HG02943 (cell line): Measurements from ENCODE around the gene HSPA1A.

ENCODE experiments used
- ATAC-seq: cut with Tn5 transposase; IDR thresholded peaks from one replicate; pipeline ENCODE4 v1.9.1; 2021; ENCODE audit warnings: mild to moderate bottlenecking, low read depth, moderate library complexity; ENCODE audit not compliant: unreplicated experiment

Gene HSPA1A

GRCh38 chr6:31815025-31815838 lies at the start of gene HSPA1A, which contains the start of gene HSPA1L:
Gene HSPA1A (plus strand): TSS chr6:31815543. CDS start chr6:31815757, 214 bp downstream.
Gene HSPA1L (minus strand): TSS chr6:31815283. CDS start chr6:31811972, 3,311 bp downstream.
- no peak for ATAC-seq

- ATAC-seq = no peak
Measured at GRCh38 chr6:31765559-31765909, 49.8 kb upstream of the HSPA1A start.

DNA sequence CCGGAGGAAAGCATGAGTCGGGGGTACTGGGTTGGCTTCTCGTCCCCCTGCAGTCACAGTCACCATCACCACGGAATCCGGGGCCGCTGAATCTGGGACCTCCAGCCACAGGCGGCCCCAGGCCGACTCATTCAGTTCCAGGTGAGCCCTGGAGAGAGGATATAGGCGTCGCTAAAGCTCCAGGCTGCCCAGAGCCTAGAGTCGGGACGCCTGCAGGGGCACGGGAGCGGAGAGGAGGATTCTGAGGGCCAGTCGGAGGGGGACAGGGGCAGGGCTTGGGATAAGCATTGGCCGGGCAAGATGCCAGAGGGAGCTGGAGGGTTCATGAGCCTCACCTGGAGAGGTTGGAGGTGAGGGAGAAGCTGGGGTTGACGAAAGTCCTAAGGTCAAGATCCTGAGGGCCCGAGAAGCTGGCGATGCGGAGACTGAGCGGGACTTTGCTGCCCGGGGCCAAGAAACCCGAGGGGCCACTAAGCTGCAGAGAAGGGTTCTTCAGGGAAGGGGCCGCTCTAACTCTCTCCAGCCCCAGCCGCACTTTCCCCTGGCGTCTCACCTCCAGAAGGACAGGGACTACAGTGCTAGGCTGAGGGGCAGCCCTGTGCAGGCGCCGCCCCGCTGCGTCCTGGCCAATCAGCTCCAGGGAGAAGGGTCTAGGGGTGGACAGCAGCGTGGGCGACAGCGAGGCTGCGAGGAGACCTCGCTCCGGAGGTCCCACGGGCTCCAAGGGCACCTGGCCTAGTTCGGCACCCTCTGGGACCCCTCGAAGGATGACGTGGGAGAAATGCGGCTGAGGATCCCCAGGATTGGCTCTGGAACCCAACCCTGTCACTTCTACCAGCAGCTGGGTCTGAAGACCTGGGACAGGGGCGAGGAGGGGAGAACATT lies 49.2 kb upstream of the HSPA1A start:
- ATAC-seq = no peak

GRCh38 chr6:31767096-31767645 lies 48.2 kb upstream of the HSPA1A start:
- no peak for ATAC-seq

DNA sequence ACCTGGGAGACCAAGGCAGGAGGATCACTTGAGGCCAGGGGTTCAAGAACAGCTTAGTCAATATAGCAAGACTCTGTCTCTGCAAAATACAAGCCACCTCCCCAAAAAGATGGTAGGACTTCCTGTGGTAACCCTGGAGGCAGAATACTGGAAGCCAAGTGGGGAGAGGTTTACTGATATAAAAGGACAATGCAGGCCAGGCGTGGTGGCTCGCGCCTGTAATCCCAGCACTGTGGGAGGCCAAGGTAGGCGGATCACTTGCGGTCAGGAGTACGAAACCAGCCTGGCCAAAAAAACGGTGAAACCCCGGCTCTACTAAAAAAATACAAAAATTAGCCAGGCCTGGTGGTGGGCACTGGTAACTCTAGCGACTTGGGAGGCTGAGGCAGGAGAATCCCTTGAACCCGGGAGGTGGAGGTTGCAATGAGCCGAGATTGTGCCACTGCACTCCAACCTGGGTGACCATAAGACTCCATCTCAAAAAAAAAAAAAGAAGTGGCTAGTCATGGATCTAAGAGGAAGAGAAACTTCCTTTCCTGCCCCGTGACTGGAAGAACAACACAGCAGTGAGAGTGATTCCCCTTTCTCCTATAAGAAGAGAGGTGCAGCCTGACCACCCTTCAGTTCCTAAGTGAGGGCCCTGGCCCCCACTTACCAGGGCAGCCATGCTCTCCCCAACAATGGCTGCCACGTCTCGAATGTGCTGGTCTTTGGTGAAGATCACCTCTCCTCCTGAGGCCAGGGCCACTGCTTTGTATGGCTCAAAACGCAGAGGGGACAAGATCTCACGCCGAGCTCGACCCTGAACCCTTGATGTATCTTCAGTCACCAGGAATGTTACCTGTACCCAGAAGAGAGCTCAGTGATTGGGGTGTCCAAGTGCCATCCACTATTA lies 46.7 kb upstream of the HSPA1A start:
- ATAC-seq = no peak

GRCh38 chr6:31769684-31770371 lies 45.5 kb upstream of the HSPA1A start:
- ATAC-seq = no peak

DNA sequence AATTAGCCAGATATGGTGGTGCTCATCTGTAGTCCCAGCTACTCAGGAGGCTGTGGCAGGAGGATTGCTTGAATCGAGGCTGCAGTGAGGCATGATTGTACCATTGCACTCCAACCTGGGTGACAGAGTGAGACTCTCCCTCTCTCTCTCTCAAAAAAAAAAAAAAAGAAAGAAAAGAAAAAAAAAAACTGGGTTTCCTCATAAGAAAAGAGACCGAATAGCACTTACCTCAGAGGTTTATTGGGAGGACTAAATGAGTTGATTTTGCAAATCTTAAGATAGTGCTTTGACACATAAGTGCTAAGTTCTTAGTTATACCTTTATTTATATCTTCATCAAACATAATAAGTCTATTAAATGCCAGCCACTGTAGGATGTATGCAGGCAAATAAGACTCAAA lies 44.5 kb upstream of the HSPA1A start:
- no peak for ATAC-seq

GRCh38 chr6:31771992-31772358 lies 43.4 kb upstream of the HSPA1A start:
- ATAC-seq = no peak

GRCh38 chr6:31775184-31775583 lies 40.2 kb upstream of the HSPA1A start:
- ATAC-seq = no peak

GRCh38 chr6:31775633-31776484 lies 39.5 kb upstream of the HSPA1A start:
- no peak for ATAC-seq

- ATAC-seq = no peak
Measured at GRCh38 chr6:31776485-31776988, 38.8 kb upstream of the HSPA1A start.

DNA sequence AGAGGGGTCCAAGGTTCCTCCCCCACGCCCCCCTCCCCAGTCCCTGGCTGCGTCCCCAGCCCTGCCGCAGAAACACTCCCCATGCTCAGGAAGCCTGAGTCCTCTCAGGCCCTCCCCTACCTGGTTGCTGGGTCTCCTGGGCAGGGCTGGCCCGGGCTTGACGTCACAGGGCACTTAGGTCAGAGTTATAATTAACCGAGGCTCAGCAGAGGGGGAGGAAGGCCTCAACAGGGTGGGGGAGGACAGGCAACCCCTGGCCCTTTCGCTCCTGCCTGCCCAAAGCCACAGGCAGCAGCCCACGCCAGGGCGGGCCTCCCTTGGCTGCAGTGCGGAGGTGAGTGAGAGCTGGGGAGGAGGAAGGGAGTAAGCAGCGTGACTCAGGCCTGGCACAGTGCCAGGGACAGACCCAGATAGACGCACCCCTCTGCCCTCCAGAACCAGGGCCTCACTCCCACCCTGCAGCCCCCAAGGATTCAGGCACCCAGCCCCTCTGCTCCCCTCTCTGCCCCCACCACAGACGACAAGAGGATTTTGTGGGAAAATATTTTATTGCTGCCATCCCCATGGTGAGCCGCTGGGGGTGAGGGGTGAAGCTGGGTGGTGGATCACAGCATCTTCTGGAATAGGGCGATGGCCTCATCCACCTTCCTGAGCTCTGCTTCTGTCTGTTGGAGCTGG lies 38.2 kb upstream of the HSPA1A start, which contains the start of gene VWA7:
Gene VWA7, minus strand, starts transcription at position 340 of the 678 bp plus-strand sequence. CDS start 549 bp downstream, outside the sequence.
- no peak for ATAC-seq

DNA sequence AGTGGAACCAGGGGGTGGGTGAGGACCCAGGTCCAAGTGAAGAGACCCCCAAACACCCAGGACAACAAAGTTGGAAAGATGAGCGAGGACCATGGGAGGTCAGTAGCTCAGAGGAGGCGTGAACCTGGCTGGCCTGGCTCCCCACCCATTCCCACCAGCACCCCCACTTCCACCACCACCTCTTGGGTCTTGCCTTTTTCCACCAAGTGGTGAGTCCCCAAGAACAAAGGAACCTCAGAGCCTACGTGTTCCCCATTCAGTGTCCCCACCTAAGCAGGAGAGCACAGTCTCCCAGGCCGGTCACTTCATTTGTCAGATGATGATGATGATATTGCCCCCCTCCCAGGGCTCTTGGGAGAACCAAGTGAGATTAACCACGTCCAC lies 37.7 kb upstream of the HSPA1A start:
- ATAC-seq = no peak

DNA sequence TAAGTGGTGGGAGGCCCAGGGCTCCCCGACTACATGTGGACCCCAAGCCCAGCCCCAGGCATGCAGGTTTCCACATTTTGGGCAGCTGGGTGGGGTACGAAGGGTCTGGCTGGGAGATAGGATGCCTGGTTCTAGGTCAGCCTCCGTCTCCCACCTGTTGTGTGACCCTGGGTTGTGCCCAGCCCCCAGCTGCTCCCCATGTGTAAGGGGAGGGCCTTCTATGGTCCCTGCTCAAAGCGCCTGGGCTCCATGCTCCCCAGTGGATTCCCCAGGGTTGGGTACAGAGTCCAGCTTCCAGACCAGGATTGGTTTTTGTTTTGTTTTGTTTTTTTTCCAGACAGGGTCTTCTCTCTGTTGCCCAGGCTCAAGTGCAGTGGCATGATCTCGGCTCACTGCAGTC lies 37.1 kb upstream of the HSPA1A start:
- ATAC-seq = no peak

DNA sequence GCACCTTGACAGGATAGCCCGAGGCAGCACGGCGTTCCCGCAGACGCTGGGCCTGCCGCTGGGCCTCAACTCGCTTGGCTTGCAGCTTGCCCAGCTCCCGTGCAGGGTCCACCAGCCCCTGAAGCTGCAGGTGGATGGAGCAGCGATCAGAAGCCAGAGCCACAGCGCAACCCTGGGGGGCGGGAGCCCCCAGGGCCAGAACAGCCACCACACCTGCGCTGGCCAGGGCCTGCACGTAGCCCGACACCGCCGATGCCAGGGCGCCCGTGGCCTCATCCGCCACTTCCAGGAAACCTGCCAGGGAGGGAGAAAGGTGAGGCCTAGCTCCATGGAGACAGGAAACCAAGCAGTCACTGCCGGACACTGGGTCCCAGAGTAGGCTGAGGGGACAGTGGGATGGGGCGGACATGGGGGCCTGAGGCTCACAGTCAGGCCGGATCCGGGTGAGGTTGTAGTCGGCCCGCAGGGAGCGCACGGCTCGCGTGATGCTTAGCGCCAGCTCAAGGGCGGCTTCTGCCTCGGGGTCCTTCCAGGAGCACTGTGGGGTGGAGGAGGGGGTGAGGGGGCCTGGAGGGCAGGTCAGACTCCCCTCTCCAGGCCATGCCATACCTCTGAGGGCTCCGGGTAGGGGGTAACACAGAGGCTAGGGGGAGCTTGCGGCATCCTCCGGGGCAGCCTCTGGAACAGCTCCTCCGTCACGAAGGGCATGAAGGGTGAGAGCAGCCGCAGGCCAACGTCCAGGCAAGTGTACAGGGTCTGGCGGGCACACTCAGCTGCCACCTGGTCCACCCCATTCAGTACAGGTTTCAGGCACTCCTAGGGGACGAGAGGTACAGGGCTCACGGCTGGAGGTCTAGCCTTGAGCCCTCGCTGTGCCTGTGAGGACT lies 36.1 kb upstream of the HSPA1A start:
- no peak for ATAC-seq

DNA sequence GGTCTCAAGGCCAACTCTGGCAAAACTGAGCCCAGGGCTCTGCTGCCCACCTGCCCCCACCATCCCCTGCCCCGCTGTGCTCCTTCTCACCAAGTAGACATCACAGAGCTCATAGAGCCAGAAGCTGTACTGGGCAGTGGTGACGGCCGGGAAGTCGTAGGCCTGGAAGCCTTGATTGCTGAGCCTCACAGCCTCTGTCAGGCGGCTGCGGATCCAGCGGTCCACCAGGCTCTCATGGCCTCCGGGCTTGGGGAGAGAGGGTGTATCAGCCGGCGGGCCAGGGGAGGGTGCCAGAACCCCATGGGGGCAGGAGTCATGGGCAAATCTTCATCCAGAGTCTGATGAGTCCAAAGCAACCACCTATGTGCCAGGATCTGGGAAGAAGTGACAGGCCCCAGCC lies 35.4 kb upstream of the HSPA1A start:
- no peak for ATAC-seq
